ENCODE data around the gene CCR8.
"Not testable (repeated sequence)": the region's sequence is repeated elsewhere in the genome, so short reads cannot be mapped to it uniquely, and the experiment has no call there.

CCR8 gene

DNA sequence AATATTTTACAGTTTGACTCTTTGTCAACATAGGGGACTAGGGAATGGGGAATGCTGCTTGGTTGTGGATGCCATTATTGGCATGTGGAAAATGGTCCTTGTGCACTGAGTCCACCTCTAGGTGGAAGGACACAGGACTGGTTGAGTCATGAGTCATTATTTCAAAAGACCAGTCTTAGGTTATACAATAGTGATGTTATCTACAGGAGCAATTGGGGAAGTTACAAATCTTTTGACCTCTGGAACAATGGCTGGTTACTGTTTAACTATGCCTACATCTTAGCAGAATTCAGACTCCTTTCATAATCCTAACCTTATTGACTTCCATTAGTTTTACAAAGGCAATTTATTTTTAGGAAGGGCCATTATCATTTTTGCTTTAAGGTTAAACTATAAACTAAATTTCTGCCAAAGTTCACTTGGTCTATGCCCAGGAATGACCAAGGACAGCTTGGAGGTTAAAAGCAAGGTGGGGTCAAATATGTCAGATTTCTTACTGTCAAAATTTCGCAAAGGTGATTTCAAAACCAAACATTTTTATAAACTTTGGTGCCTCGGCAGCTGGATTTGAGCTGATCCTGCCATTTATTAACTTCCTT lies 11.8 kb upstream of the CCR8 start:
- H3K4me3 Mint-ChIP-seq = no peak overlapping the region
- H3K27ac Mint-ChIP-seq = no peak overlapping the region
- peaks cover 27% of the 10 kb centered on the region for H3K9me3 Mint-ChIP-seq
- no peaks in the 10 kb centered on the region for H3K4me1 Mint-ChIP-seq
- no peaks in the 10 kb centered on the region for H3K36me3 Mint-ChIP-seq (ENCODE audit: low read depth)
- H3K27me3 Mint-ChIP-seq (ENCODE audit: low read depth) = peaks cover 3% of the 10 kb centered on the region
- TF ChIP-seq, protein P1, sequence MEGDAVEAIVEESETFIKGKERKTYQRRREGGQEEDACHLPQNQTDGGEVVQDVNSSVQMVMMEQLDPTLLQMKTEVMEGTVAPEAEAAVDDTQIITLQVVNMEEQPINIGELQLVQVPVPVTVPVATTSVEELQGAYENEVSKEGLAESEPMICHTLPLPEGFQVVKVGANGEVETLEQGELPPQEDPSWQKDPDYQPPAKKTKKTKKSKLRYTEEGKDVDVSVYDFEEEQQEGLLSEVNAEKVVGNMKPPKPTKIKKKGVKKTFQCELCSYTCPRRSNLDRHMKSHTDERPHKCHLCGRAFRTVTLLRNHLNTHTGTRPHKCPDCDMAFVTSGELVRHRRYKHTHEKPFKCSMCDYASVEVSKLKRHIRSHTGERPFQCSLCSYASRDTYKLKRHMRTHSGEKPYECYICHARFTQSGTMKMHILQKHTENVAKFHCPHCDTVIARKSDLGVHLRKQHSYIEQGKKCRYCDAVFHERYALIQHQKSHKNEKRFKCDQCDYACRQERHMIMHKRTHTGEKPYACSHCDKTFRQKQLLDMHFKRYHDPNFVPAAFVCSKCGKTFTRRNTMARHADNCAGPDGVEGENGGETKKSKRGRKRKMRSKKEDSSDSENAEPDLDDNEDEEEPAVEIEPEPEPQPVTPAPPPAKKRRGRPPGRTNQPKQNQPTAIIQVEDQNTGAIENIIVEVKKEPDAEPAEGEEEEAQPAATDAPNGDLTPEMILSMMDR (IDR thresholded peaks at IDR 0.05; ENCODE audit: unreplicated experiment in 3 of 3) = no peak

DNA sequence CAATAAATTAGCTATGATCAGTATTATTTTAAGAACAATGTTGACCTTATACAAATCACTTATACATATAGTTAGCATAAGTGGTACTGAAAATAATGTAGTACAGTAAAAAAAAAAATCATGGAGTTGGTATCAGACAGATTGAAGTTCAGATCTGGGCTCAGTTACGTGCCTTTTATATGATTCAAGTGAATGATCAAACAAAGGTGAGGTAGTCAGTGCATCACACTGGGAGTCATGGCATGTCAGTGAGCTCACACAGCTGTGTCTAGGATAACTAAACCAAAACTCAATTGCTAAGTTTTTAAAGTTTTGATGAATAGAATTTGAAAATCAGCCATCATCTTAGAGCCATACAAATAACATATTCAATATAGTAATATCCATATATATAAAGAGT lies 11.2 kb upstream of the CCR8 start:
- peaks cover 3% of the 10 kb centered on the region for H3K27me3 Mint-ChIP-seq (ENCODE audit: low read depth)

DNA sequence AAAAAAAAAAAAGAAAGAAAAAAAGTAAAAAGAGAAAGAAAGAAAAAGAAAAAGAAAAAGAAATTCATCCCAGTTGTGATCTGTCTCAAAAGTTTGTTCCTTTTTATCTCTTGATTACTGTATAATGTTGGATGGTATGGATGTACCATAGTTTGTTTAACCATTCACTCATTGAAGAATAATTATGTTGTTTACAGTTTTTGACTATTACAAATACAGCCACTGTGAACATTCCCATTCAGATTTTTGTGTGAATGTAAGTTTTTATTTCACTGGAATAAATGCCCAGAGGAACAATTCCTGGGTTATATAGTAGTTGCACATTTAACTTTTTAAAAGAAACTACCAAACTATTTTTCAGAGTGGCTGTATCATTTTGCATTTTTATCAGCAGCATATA lies 10.3 kb upstream of the CCR8 start:
- H3K9me3 Mint-ChIP-seq = peaks cover 19% of the 10 kb centered on the region
- H3K36me3 Mint-ChIP-seq (ENCODE audit: low read depth) = no peaks in the 10 kb centered on the region
- H3K4me1 Mint-ChIP-seq = no peaks in the 10 kb centered on the region
- TF ChIP-seq, protein P1 (IDR thresholded peaks at IDR 0.05; ENCODE audit: unreplicated experiment in 3 of 3) = no peak
- H3K27ac Mint-ChIP-seq = no peak overlapping the region
- H3K4me3 Mint-ChIP-seq = no peak overlapping the region
- H3K27me3 Mint-ChIP-seq (ENCODE audit: low read depth) = no peaks in the 10 kb centered on the region

More for the DNA sequence above, 11.2 kb upstream of the CCR8 start:
- no peaks in the 10 kb centered on the region for H3K36me3 Mint-ChIP-seq (ENCODE audit: low read depth)
- TF ChIP-seq, protein P1 (IDR thresholded peaks at IDR 0.05; ENCODE audit: unreplicated experiment in 3 of 3) = no peak
- no peak overlapping the region for H3K27ac Mint-ChIP-seq
- H3K4me3 Mint-ChIP-seq = no peak overlapping the region
- H3K9me3 Mint-ChIP-seq = peaks cover 24% of the 10 kb centered on the region
- H3K4me1 Mint-ChIP-seq = no peaks in the 10 kb centered on the region

- peaks cover 12% of the 10 kb centered on the region for H3K9me3 Mint-ChIP-seq
- not testable (repeated sequence) for H3K36me3 Mint-ChIP-seq (ENCODE audit: low read depth); H3K27me3 Mint-ChIP-seq (ENCODE audit: low read depth); H3K4me3 Mint-ChIP-seq; H3K4me1 Mint-ChIP-seq; H3K27ac Mint-ChIP-seq
These were observed 7.9 kb upstream of the CCR8 start for GRCh38 chr3:39321574-39321983.

DNA sequence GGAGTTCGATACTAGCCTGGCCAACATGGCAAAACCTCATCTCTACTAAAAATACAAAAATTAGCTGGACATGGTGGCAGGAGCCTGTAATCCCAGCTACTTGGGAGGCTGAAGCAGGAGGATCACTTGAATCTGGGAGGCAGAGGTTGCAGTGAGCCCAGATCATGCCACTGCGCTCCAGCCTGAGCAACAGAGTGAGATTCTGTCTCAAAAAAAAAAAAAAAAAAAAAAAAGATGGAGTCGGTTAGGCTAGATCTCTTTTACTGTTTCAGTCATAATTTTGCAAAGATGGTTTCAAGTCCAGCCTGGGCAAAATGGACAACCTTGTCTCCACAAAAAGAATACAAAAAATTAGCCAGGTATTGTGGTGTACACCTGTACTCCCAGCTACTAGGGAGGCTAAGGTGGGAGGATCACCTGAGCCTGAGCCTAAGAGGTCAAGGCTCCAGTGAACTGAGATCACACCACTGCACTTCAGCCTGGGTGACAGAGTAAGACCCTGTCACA lies 7.2 kb upstream of the CCR8 start:
- H3K36me3 Mint-ChIP-seq (ENCODE audit: low read depth); H3K9me3 Mint-ChIP-seq: not testable (repeated sequence)

GRCh38 chr3:39322936-39323335 lies 6.6 kb upstream of the CCR8 start:
- H3K27ac Mint-ChIP-seq = no peak overlapping the region
- no peak overlapping the region for H3K4me3 Mint-ChIP-seq
- no peaks in the 10 kb centered on the region for H3K4me1 Mint-ChIP-seq
- H3K36me3 Mint-ChIP-seq (ENCODE audit: low read depth) = no peaks in the 10 kb centered on the region
- no peaks in the 10 kb centered on the region for H3K27me3 Mint-ChIP-seq (ENCODE audit: low read depth)
- TF ChIP-seq, protein P1 (IDR thresholded peaks at IDR 0.05; ENCODE audit: unreplicated experiment in 3 of 3) = no peak
- peaks cover 7% of the 10 kb centered on the region for H3K9me3 Mint-ChIP-seq

More for the DNA sequence above, 7.2 kb upstream of the CCR8 start:
- H3K4me1 Mint-ChIP-seq; H3K27me3 Mint-ChIP-seq (ENCODE audit: low read depth); H3K4me3 Mint-ChIP-seq; H3K27ac Mint-ChIP-seq: not testable (repeated sequence)

GRCh38 chr3:39323494-39323893 lies 6.0 kb upstream of the CCR8 start:
- Mint-ChIP-seq H3K4me1 (no peaks in the 10 kb centered on the region), H3K27ac (no peak overlapping the region)

More at GRCh38 chr3:39323494-39323893, 6.0 kb upstream of the CCR8 start:
- no peaks in the 10 kb centered on the region for H3K27me3 Mint-ChIP-seq (ENCODE audit: low read depth)
- no peaks in the 10 kb centered on the region for H3K36me3 Mint-ChIP-seq (ENCODE audit: low read depth)
- H3K9me3 Mint-ChIP-seq = peaks cover 7% of the 10 kb centered on the region
- TF ChIP-seq, protein P1 (IDR thresholded peaks at IDR 0.05; ENCODE audit: unreplicated experiment in 3 of 3) = no peak
- no peak overlapping the region for H3K4me3 Mint-ChIP-seq

Data from nephron (organoid).